WTC11 (cell line): ENCODE measurements around the gene RNF167. TPM values are rescaled to one million over a fixed set of nuclear protein-coding genes. Genes with fewer than 3 reads are reported as not detected.

Source experiments
- CBFB ChIP-seq: sonication (generic); formaldehyde crosslinking; IDR thresholded peaks from 2 replicates; pipeline ENCODE4 v1.8.1; 2022; ENCODE audit warnings: mild to moderate bottlenecking, low read depth, missing genetic modification reagents
- EMX1 ChIP-seq: fragments of 250-450 bp; sonication (Bioruptor Pico); IDR thresholded peaks from 2 replicates; pipeline ENCODE4 v1.8.0; 2021; ENCODE audit warnings: mild to moderate bottlenecking
- GRHL2 ChIP-seq: fragments of 250-450 bp; sonication (Bioruptor Pico); IDR thresholded peaks from 2 replicates; pipeline ENCODE4 v1.8.0; 2022; ENCODE audit warnings: mild to moderate bottlenecking, moderate library complexity; ENCODE audit not compliant: insufficient replicate concordance, severe bottlenecking
- GTF2I ChIP-seq: fragments of 250-450 bp; sonication (Bioruptor Pico); conservative IDR thresholded peaks from 2 replicates; pipeline ENCODE4 v1.4.0; 2021; ENCODE audit warnings: mild to moderate bottlenecking
- HMGXB4 ChIP-seq: sonication (generic); formaldehyde crosslinking; IDR thresholded peaks from 2 replicates; pipeline ENCODE4 v1.8.1; 2023; ENCODE audit warnings: mild to moderate bottlenecking, moderate library complexity, missing genetic modification reagents
- IRF2 ChIP-seq: sonication (generic); formaldehyde crosslinking; IDR thresholded peaks from 2 replicates; pipeline ENCODE4 v1.8.0; 2022; ENCODE audit warnings: low read depth, missing genetic modification reagents, borderline replicate concordance
- MAX ChIP-seq: sonication (generic); formaldehyde crosslinking; IDR thresholded peaks from 2 replicates; pipeline ENCODE4 v1.8.0; 2022; ENCODE audit warnings: mild to moderate bottlenecking, missing genetic modification reagents
- MXD4 ChIP-seq: fragments of 250-450 bp; sonication (Bioruptor Pico); IDR thresholded peaks from 2 replicates; pipeline ENCODE4 v1.8.0; 2021; ENCODE audit warnings: mild to moderate bottlenecking, moderate library complexity, borderline replicate concordance
- NFE2L1 ChIP-seq: sonication (generic); formaldehyde crosslinking; IDR thresholded peaks from 2 replicates; pipeline ENCODE4 v1.8.1; 2023; ENCODE audit warnings: missing genetic modification reagents
- NR1H2 ChIP-seq: sonication (generic); formaldehyde crosslinking; IDR thresholded peaks from 2 replicates; pipeline ENCODE4 v1.9.0; 2021; ENCODE audit warnings: mild to moderate bottlenecking, moderate library complexity, missing genetic modification reagents
- PRDM15 ChIP-seq: sonication (generic); formaldehyde crosslinking; IDR thresholded peaks from 2 replicates; pipeline ENCODE4 v1.8.0; 2022; ENCODE audit warnings: missing genetic modification reagents
- PRRX2 ChIP-seq: fragments of 250-450 bp; sonication (Bioruptor Pico); IDR thresholded peaks from 2 replicates; pipeline ENCODE4 v1.8.0; 2021; ENCODE audit warnings: mild to moderate bottlenecking
- SMAD4 ChIP-seq: sonication (generic); formaldehyde crosslinking; IDR thresholded peaks from 2 replicates; pipeline ENCODE4 v1.8.0; 2022; ENCODE audit warnings: mild to moderate bottlenecking, missing genetic modification reagents
- TEAD1 ChIP-seq: sonication (generic); formaldehyde crosslinking; IDR thresholded peaks from 2 replicates; pipeline ENCODE4 v1.8.0; 2022; ENCODE audit warnings: mild to moderate bottlenecking, missing genetic modification reagents
- TEAD4 ChIP-seq: sonication (generic); formaldehyde crosslinking; IDR thresholded peaks from 2 replicates; pipeline ENCODE4 v1.8.0; 2022; ENCODE audit warnings: mild to moderate bottlenecking, missing genetic modification reagents
- TP53 ChIP-seq: sonication (generic); formaldehyde crosslinking; IDR thresholded peaks from 2 replicates; pipeline ENCODE4 v1.8.1; 2023; ENCODE audit warnings: mild to moderate bottlenecking, missing genetic modification reagents
- USF1 ChIP-seq: sonication (generic); formaldehyde crosslinking; IDR thresholded peaks from 2 replicates; pipeline ENCODE4 v1.8.0; 2022; ENCODE audit warnings: mild to moderate bottlenecking, missing genetic modification reagents
- USF2 ChIP-seq: sonication (generic); formaldehyde crosslinking; IDR thresholded peaks from 2 replicates; pipeline ENCODE4 v1.8.1; 2023; ENCODE audit warnings: mild to moderate bottlenecking, missing genetic modification reagents, moderate library complexity
- ZNF219 ChIP-seq: sonication (generic); formaldehyde crosslinking; IDR thresholded peaks from 2 replicates; pipeline ENCODE4 v1.8.0; 2023; ENCODE audit warnings: missing genetic modification reagents, mild to moderate bottlenecking, borderline replicate concordance
- ZNF232 ChIP-seq: sonication (generic); formaldehyde crosslinking; IDR thresholded peaks from 2 replicates; pipeline ENCODE4 v1.8.0; 2022; ENCODE audit warnings: mild to moderate bottlenecking, missing genetic modification reagents
- ZNF263 ChIP-seq: sonication (generic); formaldehyde crosslinking; IDR thresholded peaks from 2 replicates; pipeline ENCODE4 v1.8.1; 2022; ENCODE audit warnings: low read depth, mild to moderate bottlenecking, moderate library complexity, missing genetic modification reagents
- ZNF416 ChIP-seq: fragments of 250-450 bp; sonication (Bioruptor Pico); IDR thresholded peaks from 2 replicates; pipeline ENCODE4 v1.9.0; 2021; ENCODE audit warnings: mild to moderate bottlenecking, inconsistent platforms
- ZNF423 ChIP-seq: fragments of 250-450 bp; sonication (Bioruptor Pico); IDR thresholded peaks from 2 replicates; pipeline ENCODE4 v2.1.2; 2022; ENCODE audit warnings: mild to moderate bottlenecking, moderate library complexity
- ZNF512 ChIP-seq: sonication (generic); formaldehyde crosslinking; IDR thresholded peaks from 2 replicates; pipeline ENCODE4 v1.8.1; 2022; ENCODE audit warnings: missing genetic modification reagents, borderline replicate concordance
- ZSCAN18 ChIP-seq: fragments of 250-450 bp; sonication (Bioruptor Pico); IDR thresholded peaks from 2 replicates; pipeline ENCODE4 v2.1.2; 2022; ENCODE audit warnings: mild to moderate bottlenecking, moderate library complexity
- total RNA-seq: library from RNA; stranded (reverse); gene quantifications from 3 replicates; pipeline ENCODE4 v1.2.3, GENCODE V29; 2021
- TF ChIP-seq, protein P1 (sequence below): sonication (generic); formaldehyde crosslinking; IDR thresholded peaks from 2 replicates; pipeline ENCODE4 v1.8.1; 2023; ENCODE audit warnings: mild to moderate bottlenecking, missing genetic modification reagents
- TF ChIP-seq, protein P2 (sequence below): sonication (generic); formaldehyde crosslinking; conservative IDR thresholded peaks from 2 replicates; pipeline ENCODE4 v1.8.1; 2022; ENCODE audit warnings: mild to moderate bottlenecking, missing genetic modification reagents

RNF167 gene
- total RNA-seq, 1 experiment from 2014 or later = 143 TPM

- no peak for TF ChIP-seq IRF2
- TF ChIP-seq ZNF512 = no peak
- no peak for TF ChIP-seq ZNF416
- no peak for TF ChIP-seq ZSCAN18 (CRISPR knock-in tag)
- TF ChIP-seq, protein P1, sequence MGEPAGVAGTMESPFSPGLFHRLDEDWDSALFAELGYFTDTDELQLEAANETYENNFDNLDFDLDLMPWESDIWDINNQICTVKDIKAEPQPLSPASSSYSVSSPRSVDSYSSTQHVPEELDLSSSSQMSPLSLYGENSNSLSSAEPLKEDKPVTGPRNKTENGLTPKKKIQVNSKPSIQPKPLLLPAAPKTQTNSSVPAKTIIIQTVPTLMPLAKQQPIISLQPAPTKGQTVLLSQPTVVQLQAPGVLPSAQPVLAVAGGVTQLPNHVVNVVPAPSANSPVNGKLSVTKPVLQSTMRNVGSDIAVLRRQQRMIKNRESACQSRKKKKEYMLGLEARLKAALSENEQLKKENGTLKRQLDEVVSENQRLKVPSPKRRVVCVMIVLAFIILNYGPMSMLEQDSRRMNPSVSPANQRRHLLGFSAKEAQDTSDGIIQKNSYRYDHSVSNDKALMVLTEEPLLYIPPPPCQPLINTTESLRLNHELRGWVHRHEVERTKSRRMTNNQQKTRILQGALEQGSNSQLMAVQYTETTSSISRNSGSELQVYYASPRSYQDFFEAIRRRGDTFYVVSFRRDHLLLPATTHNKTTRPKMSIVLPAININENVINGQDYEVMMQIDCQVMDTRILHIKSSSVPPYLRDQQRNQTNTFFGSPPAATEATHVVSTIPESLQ (CRISPR knock-in tag) = no peak
- peak; percentile 81; the same call in 1 of the 2 replicates for TF ChIP-seq NFE2L1
- no peak for TF ChIP-seq CBFB (CRISPR knock-in tag)
- TF ChIP-seq PRDM15 = no peak
- no peak for TF ChIP-seq GRHL2 (CRISPR knock-in tag)
- peak; percentile 54; the same call in 1 of the 2 replicates for TF ChIP-seq USF1 (CRISPR knock-in tag)
- TF ChIP-seq MXD4 (CRISPR knock-in tag) = no peak
- TF ChIP-seq NR1H2 (CRISPR knock-in tag) = no peak
- TF ChIP-seq TEAD1 = no peak
- TF ChIP-seq USF2 (CRISPR knock-in tag) = 0 out of 2 replicates have a peak, but pooled peaks have one; percentile 34
- peak; percentile 66; the same call in 1 of the 2 replicates for TF ChIP-seq TEAD4 (CRISPR knock-in tag)
- TF ChIP-seq HMGXB4 = peak; percentile 24; the same call in 1 of the 2 replicates
- TF ChIP-seq ZNF423 (CRISPR knock-in tag) = peak; percentile 85
- no peak for TF ChIP-seq SMAD4
- TF ChIP-seq MAX (CRISPR knock-in tag) = peak; percentile 86
- TF ChIP-seq ZNF219 = no peak
- 0 out of 2 replicates have a peak, but pooled peaks have one; percentile 58 for TF ChIP-seq ZNF232 (CRISPR knock-in tag)
- no peak for TF ChIP-seq PRRX2 (CRISPR knock-in tag)
- TF ChIP-seq EMX1 = no peak
- no peak for TF ChIP-seq TP53 (CRISPR knock-in tag)
- no peak for TF ChIP-seq GTF2I (CRISPR knock-in tag)
- TF ChIP-seq, protein P2, sequence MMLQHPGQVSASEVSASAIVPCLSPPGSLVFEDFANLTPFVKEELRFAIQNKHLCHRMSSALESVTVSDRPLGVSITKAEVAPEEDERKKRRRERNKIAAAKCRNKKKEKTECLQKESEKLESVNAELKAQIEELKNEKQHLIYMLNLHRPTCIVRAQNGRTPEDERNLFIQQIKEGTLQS (CRISPR knock-in tag) = no peak
- TF ChIP-seq ZNF263 (CRISPR knock-in tag) = no peak
Measured at GRCh38 chr17:4966844-4967538, 26.9 kb downstream of the RNF167 start (continued).
